ENCODE measurements around the gene MDGA2. TPM values are rescaled to one million over a fixed set of nuclear protein-coding genes. Genes with fewer than 3 reads are reported as not detected.

The MDGA2 gene
- total RNA-seq, 1 experiment from 2014 or later, result not detected

DNA sequence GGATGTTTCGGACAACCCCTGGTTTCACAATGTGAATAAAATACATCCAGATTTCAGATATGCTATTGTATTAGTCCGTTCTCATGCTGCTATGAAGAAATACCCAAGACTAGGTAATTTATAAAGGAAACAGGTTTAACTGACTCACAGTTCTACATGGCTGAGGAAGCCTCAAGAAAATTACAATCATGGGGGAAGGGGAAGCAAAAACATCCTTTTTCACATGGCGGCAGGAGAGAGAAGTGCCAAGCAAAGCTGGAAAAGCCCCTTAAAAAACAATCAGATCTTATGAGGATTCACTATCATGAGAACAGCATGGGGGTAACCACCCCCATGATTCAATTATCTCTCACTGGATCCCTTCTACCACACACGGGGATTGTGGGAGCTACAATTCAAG, 451.7 kb downstream of the MDGA2 start:
- H3K36me3 ChIP-seq (ENCODE audit: control insufficient read depth, insufficient read depth, low read length), result no peaks in the 10 kb centered on the region
- no peaks in the 10 kb centered on the region for H3K9me3 ChIP-seq
- no peak overlapping the region for H3K4me3 ChIP-seq (ENCODE audit: low read depth, low read length)
- no peaks in the 10 kb centered on the region for H3K4me1 ChIP-seq
- intact Hi-C loops (cut with micrococcal nuclease; ENCODE audit: unreplicated experiment), result loop anchor here (1.0 kb wide), 1 partner anchor 19 kb away; no protein-coding TSS in a partner anchor
- no TSS peak for BruUV-seq (replicated peaks)
- Mint-ChIP-seq H3K9me3 (ENCODE audit: unreplicated experiment) (no peaks in the 10 kb centered on the region), H3K27ac (ENCODE audit: unreplicated experiment) (no peak overlapping the region), H3K36me3 (ENCODE audit: insufficient read depth, unreplicated experiment) (peaks cover 5% of the 10 kb centered on the region), H3K4me1 (ENCODE audit: low read depth, unreplicated experiment) (no peaks in the 10 kb centered on the region), H3K4me3 (ENCODE audit: unreplicated experiment) (no peak overlapping the region), H3K27me3 (ENCODE audit: insufficient read depth, unreplicated experiment) (no peaks in the 10 kb centered on the region)
- no peaks in the 10 kb centered on the region for H3K27me3 ChIP-seq (replicated peaks; ENCODE audit: control insufficient read depth, insufficient read depth, low read length)
- CTCF ChIA-PET, result no interaction called here
- no peak for DNase-seq
- POLR2A ChIA-PET, result no interaction called here
- TF ChIP-seq, protein P1, sequence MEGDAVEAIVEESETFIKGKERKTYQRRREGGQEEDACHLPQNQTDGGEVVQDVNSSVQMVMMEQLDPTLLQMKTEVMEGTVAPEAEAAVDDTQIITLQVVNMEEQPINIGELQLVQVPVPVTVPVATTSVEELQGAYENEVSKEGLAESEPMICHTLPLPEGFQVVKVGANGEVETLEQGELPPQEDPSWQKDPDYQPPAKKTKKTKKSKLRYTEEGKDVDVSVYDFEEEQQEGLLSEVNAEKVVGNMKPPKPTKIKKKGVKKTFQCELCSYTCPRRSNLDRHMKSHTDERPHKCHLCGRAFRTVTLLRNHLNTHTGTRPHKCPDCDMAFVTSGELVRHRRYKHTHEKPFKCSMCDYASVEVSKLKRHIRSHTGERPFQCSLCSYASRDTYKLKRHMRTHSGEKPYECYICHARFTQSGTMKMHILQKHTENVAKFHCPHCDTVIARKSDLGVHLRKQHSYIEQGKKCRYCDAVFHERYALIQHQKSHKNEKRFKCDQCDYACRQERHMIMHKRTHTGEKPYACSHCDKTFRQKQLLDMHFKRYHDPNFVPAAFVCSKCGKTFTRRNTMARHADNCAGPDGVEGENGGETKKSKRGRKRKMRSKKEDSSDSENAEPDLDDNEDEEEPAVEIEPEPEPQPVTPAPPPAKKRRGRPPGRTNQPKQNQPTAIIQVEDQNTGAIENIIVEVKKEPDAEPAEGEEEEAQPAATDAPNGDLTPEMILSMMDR (IDR thresholded peaks at IDR 0.05; ENCODE audit: insufficient read depth in 1 of 2, low read depth in 1 of 2, low read length in 1 of 2, severe bottlenecking in 1 of 2, unreplicated experiment in 1 of 2), result no peak

DNA sequence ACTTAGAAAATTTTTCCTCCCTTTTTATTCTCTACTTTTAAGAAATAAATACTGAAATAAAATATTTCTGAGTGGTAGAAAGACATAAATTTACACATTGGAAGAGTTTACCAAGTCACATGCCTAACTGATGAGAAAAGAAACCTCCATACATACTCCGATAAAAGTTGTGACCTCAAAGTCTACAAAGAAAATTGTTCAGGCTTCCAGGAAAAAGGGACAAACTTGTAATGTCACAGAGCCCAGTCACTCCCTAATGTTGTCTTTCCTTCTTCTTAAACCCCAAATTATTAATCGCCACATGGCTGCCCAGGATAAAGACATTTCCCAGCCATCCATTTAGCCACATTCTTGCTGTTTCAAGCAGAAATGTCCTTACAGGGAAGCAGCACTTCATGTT, 455.3 kb downstream of the MDGA2 start:
- POLR2A ChIA-PET, result no interaction called here
- Histone ChIP-seq H3K4me1 (no peaks in the 10 kb centered on the region), H3K27me3 (replicated peaks; ENCODE audit: control insufficient read depth, insufficient read depth, low read length) (no peaks in the 10 kb centered on the region), H3K4me3 (ENCODE audit: low read depth, low read length) (no peak overlapping the region), H3K9me3 (no peaks in the 10 kb centered on the region), H3K36me3 (ENCODE audit: control insufficient read depth, insufficient read depth, low read length) (no peaks in the 10 kb centered on the region)
- Mint-ChIP-seq H3K27ac (ENCODE audit: unreplicated experiment) (no peak overlapping the region), H3K36me3 (ENCODE audit: insufficient read depth, unreplicated experiment) (no peaks in the 10 kb centered on the region), H3K4me1 (ENCODE audit: low read depth, unreplicated experiment) (no peaks in the 10 kb centered on the region), H3K27me3 (ENCODE audit: insufficient read depth, unreplicated experiment) (no peaks in the 10 kb centered on the region), H3K9me3 (ENCODE audit: unreplicated experiment) (no peaks in the 10 kb centered on the region), H3K4me3 (ENCODE audit: unreplicated experiment) (no peak overlapping the region)
- DNase-seq, result no peak
- intact Hi-C loops (cut with micrococcal nuclease; ENCODE audit: unreplicated experiment), result no loop called here
- BruUV-seq (replicated peaks), result no TSS peak
- CTCF ChIA-PET, result no interaction called here
- TF ChIP-seq, protein P1 (IDR thresholded peaks at IDR 0.05; ENCODE audit: insufficient read depth in 1 of 2, low read depth in 1 of 2, low read length in 1 of 2, severe bottlenecking in 1 of 2, unreplicated experiment in 1 of 2), result no peak

DNA sequence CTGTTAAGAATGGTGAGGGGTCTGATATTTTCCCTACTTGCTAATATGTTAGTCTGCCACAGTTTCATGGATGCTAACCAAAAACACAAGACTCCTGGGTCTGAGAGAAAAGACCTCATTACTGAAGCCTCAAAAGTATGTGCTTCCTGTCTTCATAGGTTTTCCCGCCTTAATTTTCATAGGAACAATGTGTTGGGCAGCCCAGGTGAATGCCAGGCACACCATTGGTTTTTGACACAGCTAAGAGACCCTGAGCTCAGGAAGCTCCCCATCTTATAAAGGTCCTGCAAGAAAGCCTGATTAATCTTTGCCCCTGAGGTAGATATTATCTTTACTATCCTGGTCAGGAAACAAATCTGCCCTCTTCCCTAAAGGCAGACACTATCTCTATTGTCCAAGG, 464.1 kb downstream of the MDGA2 start:
- no peaks in the 10 kb centered on the region for H3K9me3 ChIP-seq
- BruUV-seq (replicated peaks), result no TSS peak
- no peaks in the 10 kb centered on the region for H3K36me3 Mint-ChIP-seq (ENCODE audit: insufficient read depth, unreplicated experiment)
- intact Hi-C loops (cut with micrococcal nuclease; ENCODE audit: unreplicated experiment), result no loop called here
- TF ChIP-seq, protein P1 (IDR thresholded peaks at IDR 0.05; ENCODE audit: insufficient read depth in 1 of 2, low read depth in 1 of 2, low read length in 1 of 2, severe bottlenecking in 1 of 2, unreplicated experiment in 1 of 2), result no peak
- H3K4me3 ChIP-seq (ENCODE audit: low read depth, low read length), result no peak overlapping the region
- no peaks in the 10 kb centered on the region for H3K36me3 ChIP-seq (ENCODE audit: control insufficient read depth, insufficient read depth, low read length)
- POLR2A ChIA-PET, result no interaction called here
- H3K27ac Mint-ChIP-seq (ENCODE audit: unreplicated experiment), result no peak overlapping the region
- no peaks in the 10 kb centered on the region for H3K9me3 Mint-ChIP-seq (ENCODE audit: unreplicated experiment)
- no peaks in the 10 kb centered on the region for H3K27me3 ChIP-seq (replicated peaks; ENCODE audit: control insufficient read depth, insufficient read depth, low read length)
- H3K4me1 Mint-ChIP-seq (ENCODE audit: low read depth, unreplicated experiment), result no peaks in the 10 kb centered on the region
- H3K27me3 Mint-ChIP-seq (ENCODE audit: insufficient read depth, unreplicated experiment), result no peaks in the 10 kb centered on the region
- no peaks in the 10 kb centered on the region for H3K4me1 ChIP-seq
- no peak overlapping the region for H3K4me3 Mint-ChIP-seq (ENCODE audit: unreplicated experiment)
- CTCF ChIA-PET, result no interaction called here
- DNase-seq, result no peak

Data from Caco-2 (cell line).